SK-N-SH (cell line): ENCODE data around the gene TRH. TPM values are rescaled to one million over a fixed set of nuclear protein-coding genes. Genes with fewer than 3 reads are reported as not detected.

Experiments
- CTCF ChIA-PET: fragments of 300-600, 350-600 bp; formaldehyde crosslinking; extraction: SDS; loops from one replicate; lab custom pipeline; 2021; lab: Yijun Ruan, JAX
- POLR2A ChIA-PET: fragments of 350-600 bp; sonication (Branson Sonifier 250); formaldehyde crosslinking; extraction: SDS; loops from one replicate; lab custom pipeline; 2020; ENCODE audit warnings: antibody characterized with exemption, inconsistent platforms; lab: Yijun Ruan, JAX
- DNase-seq: peaks from one replicate; pipeline ENCODE4 v3.0.0; 2012
- H2AFZ ChIP-seq: fragments of 200-600 bp; sonication (generic); 2 replicates; pipeline ENCODE4 v1.8.1; 2016; ENCODE audit warnings: antibody characterized with exemption, mild to moderate bottlenecking, low read depth
- H3F3A ChIP-seq: fragments of 200-600 bp; sonication (generic); replicated peaks from 2 replicates; pipeline ENCODE3; 2016; ENCODE audit warnings: antibody characterized with exemption, mild to moderate bottlenecking; ENCODE audit not compliant: insufficient read depth
- H3K27ac ChIP-seq, 2 experiments: fragments of 200-500 bp in 1 of 2; fragments of 200-600 bp in 1 of 2; sonication (Bioruptor generic) in 1 of 2; sonication (generic), shearing (Covaris generic) in 1 of 2; 2 replicates each; pipeline versions ENCODE4 v1.5.1 to v1.6.1; 2014 to 2016; ENCODE audit warnings: low read depth in 2 of 2, inconsistent platforms in 1 of 2, low read length in 1 of 2, mild to moderate bottlenecking in 1 of 2, mixed read lengths in 1 of 2
- H3K27me3 ChIP-seq: fragments of 200-600 bp; sonication (generic), shearing (Covaris generic); 2 replicates; pipeline ENCODE4 v1.6.1; 2016; ENCODE audit warnings: mixed run types; ENCODE audit not compliant: insufficient read depth
- H3K36me3 ChIP-seq, 2 experiments: fragments of 200-500 bp in 1 of 2; fragments of 200-600 bp in 1 of 2; sonication (Bioruptor generic) in 1 of 2; sonication (generic) in 1 of 2; replicated peaks in 1 of 2; 2 replicates each; pipeline versions ENCODE3 to v1.5.1; 2014 to 2016; ENCODE audit warnings: low read length in 1 of 2, mild to moderate bottlenecking in 1 of 2; ENCODE audit not compliant: insufficient read depth in 2 of 2, control insufficient read depth in 1 of 2
- H3K4me1 ChIP-seq, 2 experiments: fragments of 200-500 bp in 1 of 2; fragments of 200-600 bp in 1 of 2; sonication (Bioruptor generic) in 1 of 2; sonication (generic), shearing (Covaris generic) in 1 of 2; 2 replicates each; pipeline versions ENCODE4 v1.5.1 to v1.6.1; 2014 to 2016; ENCODE audit warnings: low read depth in 1 of 2, low read length in 1 of 2, mixed run types in 1 of 2; ENCODE audit not compliant: insufficient read depth in 2 of 2, control insufficient read depth in 1 of 2
- H3K4me2 ChIP-seq: fragments of 200-600 bp; sonication (generic), shearing (Covaris generic); 2 replicates; pipeline ENCODE4 v1.6.1; 2017; ENCODE audit warnings: mixed run types
- H3K4me3 ChIP-seq, 2 experiments: fragments of 200-500 bp in 1 of 2; fragments of 200-600 bp in 1 of 2; sonication (Bioruptor generic) in 1 of 2; sonication (generic), shearing (Covaris generic) in 1 of 2; 2 replicates each; pipeline versions ENCODE4 v1.5.1 to v1.8.1; 2014 to 2016; ENCODE audit warnings: low read depth in 2 of 2, inconsistent platforms in 1 of 2, low read length in 1 of 2, mild to moderate bottlenecking in 1 of 2, mixed read lengths in 1 of 2, moderate library complexity in 1 of 2
- H3K79me2 ChIP-seq: fragments of 200-600 bp; sonication (generic); 2 replicates; pipeline ENCODE4 v1.8.1; 2017; ENCODE audit warnings: mild to moderate bottlenecking; ENCODE audit not compliant: insufficient read depth
- H3K9ac ChIP-seq: fragments of 200-600 bp; sonication (generic); 2 replicates; pipeline ENCODE4 v1.6.1; 2017; ENCODE audit warnings: mixed run types
- H3K9me2 ChIP-seq: fragments of 200-600 bp; sonication (generic); 2 replicates; pipeline ENCODE4 v1.6.1; 2017; ENCODE audit warnings: mixed run types
- H3K9me3 ChIP-seq: fragments of 200-600 bp; sonication (generic); 2 replicates; pipeline ENCODE4 v1.6.1; 2017; ENCODE audit warnings: mixed run types, mild to moderate bottlenecking, moderate library complexity
- H4K20me1 ChIP-seq: fragments of 200-600 bp; sonication (generic); 2 replicates; pipeline ENCODE4 v1.6.1; 2017; ENCODE audit warnings: mild to moderate bottlenecking, mixed run types; ENCODE audit not compliant: insufficient read depth
- CHD2 ChIP-seq: fragments of 150-350 bp; IDR thresholded peaks from 2 replicates; pipeline ENCODE4 v1.6.1; 2018; ENCODE audit warnings: low read length; ENCODE audit not compliant: partially characterized antibody
- ELF1 ChIP-seq: IDR thresholded peaks from 2 replicates; pipeline ENCODE4 v1.4.0; 2012
- EP300 ChIP-seq, 2 experiments: IDR thresholded peaks; 2 replicates each; pipeline versions ENCODE4 v1.4.0 to v1.6.1; 2012; ENCODE audit warnings: borderline replicate concordance in 1 of 2, low read depth in 1 of 2, low read length in 1 of 2
- EZH2phosphoT487 ChIP-seq: fragments of 200-600 bp; sonication (generic); IDR thresholded peaks from 2 replicates; pipeline ENCODE4 v1.6.1; 2017; ENCODE audit warnings: low read depth, mixed run types, mild to moderate bottlenecking, antibody characterized with exemption, moderate library complexity, borderline replicate concordance
- FOSL2 ChIP-seq: IDR thresholded peaks from 2 replicates; pipeline ENCODE4 v1.4.0; 2012; ENCODE audit warnings: low read depth, mild to moderate bottlenecking, moderate library complexity, borderline replicate concordance
- FOXJ3 ChIP-seq: sonication (generic); formaldehyde crosslinking; IDR thresholded peaks from 2 replicates; pipeline ENCODE4 v1.5.1; 2020; ENCODE audit warnings: mild to moderate bottlenecking, missing genetic modification reagents
- GABPA ChIP-seq: IDR thresholded peaks from 2 replicates; pipeline ENCODE4 v1.4.0; 2012; ENCODE audit warnings: low read depth, mild to moderate bottlenecking
- GATA2 ChIP-seq: sonication (generic); formaldehyde crosslinking; IDR thresholded peaks from 2 replicates; pipeline ENCODE4 v1.5.0; 2020; ENCODE audit warnings: mild to moderate bottlenecking, missing genetic modification reagents
- NFIC ChIP-seq: IDR thresholded peaks from 2 replicates; pipeline ENCODE4 v1.4.0; 2012; ENCODE audit warnings: borderline replicate concordance
- NRF1 ChIP-seq: IDR thresholded peaks from 2 replicates; pipeline ENCODE4 v1.6.1; 2012; ENCODE audit warnings: low read depth, mild to moderate bottlenecking, low read length
- POLR2AphosphoS5 ChIP-seq: IDR thresholded peaks from 2 replicates; pipeline ENCODE4 v1.6.1; 2012; ENCODE audit warnings: low read depth, low read length
- RFX5 ChIP-seq: IDR thresholded peaks from 2 replicates; pipeline ENCODE4 v1.6.1; 2012; ENCODE audit warnings: mild to moderate bottlenecking, improper control_type of control experiment, low read length
- RXRA ChIP-seq: IDR thresholded peaks from 2 replicates; pipeline ENCODE4 v1.4.0; 2012; ENCODE audit warnings: low read depth, mild to moderate bottlenecking, borderline replicate concordance
- SIN3A ChIP-seq: IDR thresholded peaks from 2 replicates; pipeline ENCODE4 v1.6.1; 2012; ENCODE audit warnings: low read depth, mild to moderate bottlenecking, low read length, moderate library complexity, borderline replicate concordance
- SMC3 ChIP-seq: IDR thresholded peaks from 2 replicates; pipeline ENCODE4 v1.6.1; 2012; ENCODE audit warnings: low read depth, low read length, improper control_type of control experiment
- TAF1 ChIP-seq: IDR thresholded peaks from 2 replicates; pipeline ENCODE4 v1.6.1; 2012; ENCODE audit warnings: low read depth, mild to moderate bottlenecking, low read length, moderate library complexity, borderline replicate concordance
- TCF12 ChIP-seq: IDR thresholded peaks from 2 replicates; pipeline ENCODE4 v1.4.0; 2012
- WGBS: methylation state at CpG from one replicate; pipeline ENCODE4 v1.1.6; 2017; ENCODE audit warnings: low lambda C conversion rate; 5-methylcytosine and 5-hydroxymethylcytosine counted together
- polyA plus RNA-seq, 3 experiments: library from polyadenylated mRNA; depleted of rRNA; stranded (reverse); fragments of >200 nt; gene quantifications; 2 replicates each; pipeline ENCODE4 v1.2.3, GENCODE V29; 2012
- TF ChIP-seq, protein P1 (sequence below): fragments of 150-350 bp; IDR thresholded peaks from 2 replicates; pipeline ENCODE4 v1.6.1; 2017; ENCODE audit warnings: antibody characterized with exemption, low read length, low read depth, borderline replicate concordance
- TF ChIP-seq, protein P2 (sequence below): IDR thresholded peaks from 2 replicates; pipeline ENCODE4 v1.4.0; 2012; ENCODE audit warnings: low read depth, borderline replicate concordance
- TF ChIP-seq, protein P3 (sequence below): fragments of 200-600 bp; sonication (generic); IDR thresholded peaks from 2 replicates; pipeline ENCODE4 v1.6.1; 2017; ENCODE audit warnings: antibody characterized with exemption, mild to moderate bottlenecking, moderate library complexity

Gene TRH
- polyA plus RNA-seq, 1 of the 3 experiments (the other 2 are of a cell fraction): not detected

DNA sequence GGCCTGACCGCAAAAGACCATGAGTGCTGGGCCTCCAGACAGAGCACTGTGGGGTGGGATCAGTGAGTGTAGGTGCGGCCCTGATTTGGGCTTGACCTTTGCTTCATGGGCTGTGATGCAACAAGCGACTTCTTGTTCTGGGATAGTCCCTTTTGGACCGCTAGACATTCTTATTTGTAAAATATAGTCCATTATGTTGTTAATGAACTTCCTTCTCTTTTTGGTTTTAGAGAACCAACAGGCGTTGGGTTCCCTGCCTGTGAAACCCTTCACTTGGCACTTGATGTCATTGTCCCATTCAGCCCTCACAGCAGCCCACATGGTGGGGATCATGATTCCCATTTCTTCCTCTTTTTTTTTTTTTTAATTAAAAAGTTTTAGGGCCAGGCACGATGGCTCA, 15.8 kb upstream of the TRH start:
- Histone ChIP-seq H3K4me3 (no peak overlapping the region), H3K27ac (no peak overlapping the region), H3F3A (no peaks in the 10 kb centered on the region), H3K79me2 (no peaks in the 10 kb centered on the region), H3K27me3 (peaks cover 10% of the 10 kb centered on the region; the same call in 1 of the 2 replicates), H4K20me1 (no peaks in the 10 kb centered on the region), H3K4me1 (no peaks in the 10 kb centered on the region), H3K4me2 (no peak overlapping the region), H3K9me3 (no peaks in the 10 kb centered on the region)
- WGBS: 39% methylated on average over 6 of the region's 6 CpGs
- ChIA-PET POLR2A (no interaction called here), CTCF (no interaction called here)
- DNase-seq: no peak
- TF ChIP-seq, protein P1, sequence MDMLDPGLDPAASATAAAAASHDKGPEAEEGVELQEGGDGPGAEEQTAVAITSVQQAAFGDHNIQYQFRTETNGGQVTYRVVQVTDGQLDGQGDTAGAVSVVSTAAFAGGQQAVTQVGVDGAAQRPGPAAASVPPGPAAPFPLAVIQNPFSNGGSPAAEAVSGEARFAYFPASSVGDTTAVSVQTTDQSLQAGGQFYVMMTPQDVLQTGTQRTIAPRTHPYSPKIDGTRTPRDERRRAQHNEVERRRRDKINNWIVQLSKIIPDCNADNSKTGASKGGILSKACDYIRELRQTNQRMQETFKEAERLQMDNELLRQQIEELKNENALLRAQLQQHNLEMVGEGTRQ: no peak
- TF ChIP-seq GATA2 (CRISPR knock-in tag) (no peak), RXRA (no peak)
- TF ChIP-seq, all 33 proteins: peak for 0
- H2AFZ ChIP-seq: no peak overlapping the region
- no peaks in the 10 kb centered on the region for H3K36me3 ChIP-seq
- no peak overlapping the region for H3K9ac ChIP-seq
- H3K9me2 ChIP-seq: no peaks in the 10 kb centered on the region

DNA sequence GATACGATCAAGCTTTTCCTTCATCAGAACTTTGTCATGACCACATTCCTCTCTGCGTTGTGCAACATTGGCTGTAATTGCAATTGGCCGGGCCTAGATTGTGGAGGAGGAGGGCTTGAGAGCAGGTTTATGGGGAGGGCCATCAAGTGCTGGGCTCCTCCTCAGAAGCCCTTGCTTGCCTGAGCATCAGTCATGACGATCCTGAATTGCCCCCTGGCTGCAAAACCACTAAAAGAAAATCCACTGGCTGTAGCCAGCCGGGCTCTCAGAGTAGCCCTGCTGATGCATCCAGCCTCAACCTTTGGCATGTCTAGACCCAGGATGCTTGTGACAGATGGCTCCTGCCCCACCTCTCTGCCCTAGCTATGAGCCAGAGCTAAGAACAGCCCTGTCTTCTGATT, 13.4 kb upstream of the TRH start:
- WGBS: 66% methylated on average over 4 of the region's 5 CpGs
- no peak for TF ChIP-seq EP300 (IDR thresholded peaks at IDR 0.05; ENCODE audit: borderline replicate concordance in 1 of 2, low read depth in 1 of 2, low read length in 1 of 2)
- TF ChIP-seq GATA2 (CRISPR knock-in tag): no peak
- TF ChIP-seq RXRA: no peak
- TF ChIP-seq RFX5: no peak
- TF ChIP-seq, protein P2, sequence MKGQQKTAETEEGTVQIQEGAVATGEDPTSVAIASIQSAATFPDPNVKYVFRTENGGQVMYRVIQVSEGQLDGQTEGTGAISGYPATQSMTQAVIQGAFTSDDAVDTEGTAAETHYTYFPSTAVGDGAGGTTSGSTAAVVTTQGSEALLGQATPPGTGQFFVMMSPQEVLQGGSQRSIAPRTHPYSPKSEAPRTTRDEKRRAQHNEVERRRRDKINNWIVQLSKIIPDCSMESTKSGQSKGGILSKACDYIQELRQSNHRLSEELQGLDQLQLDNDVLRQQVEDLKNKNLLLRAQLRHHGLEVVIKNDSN: no peak
- no peak for TF ChIP-seq NRF1
- no peak for TF ChIP-seq SMC3
- TF ChIP-seq POLR2AphosphoS5: no peak
- no peak for TF ChIP-seq ELF1
- CTCF ChIA-PET: interaction anchor here (2.4 kb wide), 1 partner anchor 19 kb away, joined by 12 read pairs; no protein-coding TSS in a partner anchor

DNA sequence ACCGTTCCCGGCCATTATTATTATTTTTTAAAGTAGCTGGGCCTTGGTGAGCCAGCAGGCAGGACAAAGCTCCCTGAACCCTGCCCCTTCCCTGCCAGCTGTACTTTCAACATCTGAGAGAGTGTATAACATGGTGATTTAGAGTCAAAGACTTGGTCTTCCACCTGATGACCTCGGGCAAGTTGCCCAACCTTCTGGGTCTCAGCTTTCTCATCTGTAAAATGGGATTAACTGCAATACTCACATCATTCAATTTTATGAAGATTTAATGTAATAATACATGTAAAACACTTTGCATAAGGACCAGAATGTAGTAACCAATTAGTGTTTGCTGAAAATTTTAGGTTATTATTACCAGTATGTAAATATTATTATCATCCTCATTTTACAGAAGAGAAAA, 11.9 kb upstream of the TRH start:
- H3K36me3 ChIP-seq: no peaks in the 10 kb centered on the region
- CTCF ChIA-PET: interaction anchor here (0.7 to 2.4 kb wide), 3 partner anchors 20 to 136 kb away, joined by 3 to 12 read pairs (median 3); no protein-coding TSS in a partner anchor
- H3K4me3 ChIP-seq: no peak overlapping the region
- no peaks in the 10 kb centered on the region for H4K20me1 ChIP-seq
- H3K9ac ChIP-seq: no peak overlapping the region
- H2AFZ ChIP-seq: no peak overlapping the region
- H3K9me3 ChIP-seq: no peaks in the 10 kb centered on the region
- H3K27me3 ChIP-seq: no peaks in the 10 kb centered on the region; the same call in 1 of the 2 replicates
- no peaks in the 10 kb centered on the region for H3K4me1 ChIP-seq
- no peak for DNase-seq
- 59% methylated on average over 3 of the region's 3 CpGs for WGBS
- H3K79me2 ChIP-seq: no peaks in the 10 kb centered on the region
- H3K4me2 ChIP-seq: no peak overlapping the region
- H3F3A ChIP-seq: no peaks in the 10 kb centered on the region
- no peak overlapping the region for H3K27ac ChIP-seq
- POLR2A ChIA-PET: no interaction called here
- no peaks in the 10 kb centered on the region for H3K9me2 ChIP-seq
- TF ChIP-seq CHD2 (no peak), EZH2phosphoT487 (no peak), TAF1 (no peak), POLR2AphosphoS5 (no peak), TCF12 (no peak), NFIC (no peak), SIN3A (no peak), NRF1 (no peak), GABPA (no peak), FOXJ3 (CRISPR knock-in tag) (no peak), RXRA (no peak), SMC3 (no peak), ELF1 (no peak), FOSL2 (no peak)
- TF ChIP-seq, protein P3, sequence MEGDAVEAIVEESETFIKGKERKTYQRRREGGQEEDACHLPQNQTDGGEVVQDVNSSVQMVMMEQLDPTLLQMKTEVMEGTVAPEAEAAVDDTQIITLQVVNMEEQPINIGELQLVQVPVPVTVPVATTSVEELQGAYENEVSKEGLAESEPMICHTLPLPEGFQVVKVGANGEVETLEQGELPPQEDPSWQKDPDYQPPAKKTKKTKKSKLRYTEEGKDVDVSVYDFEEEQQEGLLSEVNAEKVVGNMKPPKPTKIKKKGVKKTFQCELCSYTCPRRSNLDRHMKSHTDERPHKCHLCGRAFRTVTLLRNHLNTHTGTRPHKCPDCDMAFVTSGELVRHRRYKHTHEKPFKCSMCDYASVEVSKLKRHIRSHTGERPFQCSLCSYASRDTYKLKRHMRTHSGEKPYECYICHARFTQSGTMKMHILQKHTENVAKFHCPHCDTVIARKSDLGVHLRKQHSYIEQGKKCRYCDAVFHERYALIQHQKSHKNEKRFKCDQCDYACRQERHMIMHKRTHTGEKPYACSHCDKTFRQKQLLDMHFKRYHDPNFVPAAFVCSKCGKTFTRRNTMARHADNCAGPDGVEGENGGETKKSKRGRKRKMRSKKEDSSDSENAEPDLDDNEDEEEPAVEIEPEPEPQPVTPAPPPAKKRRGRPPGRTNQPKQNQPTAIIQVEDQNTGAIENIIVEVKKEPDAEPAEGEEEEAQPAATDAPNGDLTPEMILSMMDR: no peak

More for the DNA sequence above, 13.4 kb upstream of the TRH start:
- no peaks in the 10 kb centered on the region; the same call in 1 of the 2 replicates for H3K27me3 ChIP-seq
- H3K79me2 ChIP-seq: no peaks in the 10 kb centered on the region
- H3K9me3 ChIP-seq: no peaks in the 10 kb centered on the region
- no peak overlapping the region for H3K9ac ChIP-seq
- H2AFZ ChIP-seq: no peak overlapping the region
- H3K27ac ChIP-seq: no peak overlapping the region
- no peaks in the 10 kb centered on the region for H3K9me2 ChIP-seq
- DNase-seq: no peak
- H3K4me1 ChIP-seq: no peaks in the 10 kb centered on the region
- H4K20me1 ChIP-seq: no peaks in the 10 kb centered on the region
- POLR2A ChIA-PET: no interaction called here
- no peak overlapping the region for H3K4me3 ChIP-seq
- H3K4me2 ChIP-seq: no peak overlapping the region
- H3K36me3 ChIP-seq: no peaks in the 10 kb centered on the region
- H3F3A ChIP-seq: no peaks in the 10 kb centered on the region
